SK-N-SH (cell line): Measurements from ENCODE around the gene SLC25A51. TPM values are rescaled to one million over a fixed set of nuclear protein-coding genes. Genes with fewer than 3 reads are reported as not detected.

Experiments
- CTCF ChIA-PET: fragments of 300-600, 350-600 bp; formaldehyde crosslinking; extraction: SDS; loops from one replicate; lab custom pipeline; 2021; lab: Yijun Ruan, JAX
- POLR2A ChIA-PET: fragments of 350-600 bp; sonication (Branson Sonifier 250); formaldehyde crosslinking; extraction: SDS; loops from one replicate; lab custom pipeline; 2020; ENCODE audit warnings: antibody characterized with exemption, inconsistent platforms; lab: Yijun Ruan, JAX
- DNase-seq: peaks from one replicate; pipeline ENCODE4 v3.0.0; 2012
- H2AFZ ChIP-seq: fragments of 200-600 bp; sonication (generic); 2 replicates; pipeline ENCODE4 v1.8.1; 2016; ENCODE audit warnings: antibody characterized with exemption, mild to moderate bottlenecking, low read depth
- H3F3A ChIP-seq: fragments of 200-600 bp; sonication (generic); replicated peaks from 2 replicates; pipeline ENCODE3; 2016; ENCODE audit warnings: antibody characterized with exemption, mild to moderate bottlenecking; ENCODE audit not compliant: insufficient read depth
- H3K27ac ChIP-seq, 2 experiments: fragments of 200-500 bp in 1 of 2; fragments of 200-600 bp in 1 of 2; sonication (Bioruptor generic) in 1 of 2; sonication (generic), shearing (Covaris generic) in 1 of 2; 2 replicates each; pipeline versions ENCODE4 v1.5.1 to v1.6.1; 2014 to 2016; ENCODE audit warnings: low read depth in 2 of 2, inconsistent platforms in 1 of 2, low read length in 1 of 2, mild to moderate bottlenecking in 1 of 2, mixed read lengths in 1 of 2
- H3K27me3 ChIP-seq: fragments of 200-600 bp; sonication (generic), shearing (Covaris generic); 2 replicates; pipeline ENCODE4 v1.6.1; 2016; ENCODE audit warnings: mixed run types; ENCODE audit not compliant: insufficient read depth
- H3K36me3 ChIP-seq, 2 experiments: fragments of 200-500 bp in 1 of 2; fragments of 200-600 bp in 1 of 2; sonication (Bioruptor generic) in 1 of 2; sonication (generic) in 1 of 2; replicated peaks in 1 of 2; 2 replicates each; pipeline versions ENCODE3 to v1.5.1; 2014 to 2016; ENCODE audit warnings: low read length in 1 of 2, mild to moderate bottlenecking in 1 of 2; ENCODE audit not compliant: insufficient read depth in 2 of 2, control insufficient read depth in 1 of 2
- H3K4me1 ChIP-seq, 2 experiments: fragments of 200-500 bp in 1 of 2; fragments of 200-600 bp in 1 of 2; sonication (Bioruptor generic) in 1 of 2; sonication (generic), shearing (Covaris generic) in 1 of 2; 2 replicates each; pipeline versions ENCODE4 v1.5.1 to v1.6.1; 2014 to 2016; ENCODE audit warnings: low read depth in 1 of 2, low read length in 1 of 2, mixed run types in 1 of 2; ENCODE audit not compliant: insufficient read depth in 2 of 2, control insufficient read depth in 1 of 2
- H3K4me2 ChIP-seq: fragments of 200-600 bp; sonication (generic), shearing (Covaris generic); 2 replicates; pipeline ENCODE4 v1.6.1; 2017; ENCODE audit warnings: mixed run types
- H3K4me3 ChIP-seq, 2 experiments: fragments of 200-500 bp in 1 of 2; fragments of 200-600 bp in 1 of 2; sonication (Bioruptor generic) in 1 of 2; sonication (generic), shearing (Covaris generic) in 1 of 2; 2 replicates each; pipeline versions ENCODE4 v1.5.1 to v1.8.1; 2014 to 2016; ENCODE audit warnings: low read depth in 2 of 2, inconsistent platforms in 1 of 2, low read length in 1 of 2, mild to moderate bottlenecking in 1 of 2, mixed read lengths in 1 of 2, moderate library complexity in 1 of 2
- H3K79me2 ChIP-seq: fragments of 200-600 bp; sonication (generic); 2 replicates; pipeline ENCODE4 v1.8.1; 2017; ENCODE audit warnings: mild to moderate bottlenecking; ENCODE audit not compliant: insufficient read depth
- H3K9ac ChIP-seq: fragments of 200-600 bp; sonication (generic); 2 replicates; pipeline ENCODE4 v1.6.1; 2017; ENCODE audit warnings: mixed run types
- H3K9me2 ChIP-seq: fragments of 200-600 bp; sonication (generic); 2 replicates; pipeline ENCODE4 v1.6.1; 2017; ENCODE audit warnings: mixed run types
- H3K9me3 ChIP-seq: fragments of 200-600 bp; sonication (generic); 2 replicates; pipeline ENCODE4 v1.6.1; 2017; ENCODE audit warnings: mixed run types, mild to moderate bottlenecking, moderate library complexity
- H4K20me1 ChIP-seq: fragments of 200-600 bp; sonication (generic); 2 replicates; pipeline ENCODE4 v1.6.1; 2017; ENCODE audit warnings: mild to moderate bottlenecking, mixed run types; ENCODE audit not compliant: insufficient read depth
- CTCF ChIP-seq: fragments of 200-600 bp; sonication (generic); IDR thresholded peaks from 2 replicates; pipeline ENCODE4 v1.6.1; 2017; ENCODE audit warnings: antibody characterized with exemption, mild to moderate bottlenecking, moderate library complexity
- EZH2phosphoT487 ChIP-seq: fragments of 200-600 bp; sonication (generic); IDR thresholded peaks from 2 replicates; pipeline ENCODE4 v1.6.1; 2017; ENCODE audit warnings: low read depth, mixed run types, mild to moderate bottlenecking, antibody characterized with exemption, moderate library complexity, borderline replicate concordance
- FOSL2 ChIP-seq: IDR thresholded peaks from 2 replicates; pipeline ENCODE4 v1.4.0; 2012; ENCODE audit warnings: low read depth, mild to moderate bottlenecking, moderate library complexity, borderline replicate concordance
- FOXJ3 ChIP-seq: sonication (generic); formaldehyde crosslinking; IDR thresholded peaks from 2 replicates; pipeline ENCODE4 v1.5.1; 2020; ENCODE audit warnings: mild to moderate bottlenecking, missing genetic modification reagents
- FOXM1 ChIP-seq: IDR thresholded peaks from 2 replicates; pipeline ENCODE4 v1.4.0; 2012; ENCODE audit warnings: low read depth, mild to moderate bottlenecking
- IRF3 ChIP-seq: fragments of 150-350 bp; IDR thresholded peaks from 2 replicates; pipeline ENCODE4 v1.6.1; 2016; ENCODE audit warnings: mild to moderate bottlenecking, low read depth, low read length
- MAX ChIP-seq: IDR thresholded peaks from 2 replicates; pipeline ENCODE4 v1.4.0; 2012; ENCODE audit warnings: low read depth
- MEF2A ChIP-seq: IDR thresholded peaks from 2 replicates; pipeline ENCODE4 v1.4.0; 2012; ENCODE audit warnings: low read depth, borderline replicate concordance
- NFIC ChIP-seq: IDR thresholded peaks from 2 replicates; pipeline ENCODE4 v1.4.0; 2012; ENCODE audit warnings: borderline replicate concordance
- RCOR1 ChIP-seq: fragments of 150-350 bp; IDR thresholded peaks from 2 replicates; pipeline ENCODE4 v1.6.1; 2017; ENCODE audit warnings: antibody characterized with exemption, low read length
- REST ChIP-seq: IDR thresholded peaks from 2 replicates; pipeline ENCODE4 v1.6.1; 2012; ENCODE audit warnings: mild to moderate bottlenecking, low read depth, low read length, moderate library complexity
- SIN3A ChIP-seq: IDR thresholded peaks from 2 replicates; pipeline ENCODE4 v1.6.1; 2012; ENCODE audit warnings: low read depth, mild to moderate bottlenecking, low read length, moderate library complexity, borderline replicate concordance
- TCF12 ChIP-seq: IDR thresholded peaks from 2 replicates; pipeline ENCODE4 v1.4.0; 2012
- TEAD4 ChIP-seq: IDR thresholded peaks from 2 replicates; pipeline ENCODE4 v1.4.0; 2012; ENCODE audit warnings: mild to moderate bottlenecking, borderline replicate concordance; ENCODE audit not compliant: insufficient read depth
- USF1 ChIP-seq: IDR thresholded peaks from 2 replicates; pipeline ENCODE4 v1.4.0; 2012; ENCODE audit warnings: low read depth, borderline replicate concordance
- USF2 ChIP-seq: fragments of 150-350 bp; IDR thresholded peaks from 2 replicates; pipeline ENCODE4 v1.6.1; 2017; ENCODE audit warnings: antibody characterized with exemption, low read length, low read depth, borderline replicate concordance
- YY1 ChIP-seq: IDR thresholded peaks from 2 replicates; pipeline ENCODE4 v1.4.0; 2012; ENCODE audit warnings: low read depth, mild to moderate bottlenecking
- WGBS: methylation state at CpG from one replicate; pipeline ENCODE4 v1.1.6; 2017; ENCODE audit warnings: low lambda C conversion rate; 5-methylcytosine and 5-hydroxymethylcytosine counted together
- polyA plus RNA-seq, 3 experiments: library from polyadenylated mRNA; depleted of rRNA; stranded (reverse); fragments of >200 nt; gene quantifications; 2 replicates each; pipeline ENCODE4 v1.2.3, GENCODE V29; 2012

Gene SLC25A51
- polyA plus RNA-seq, 1 of the 3 experiments (the other 2 are of a cell fraction): 13.3 TPM

GRCh38 chr9:37947471-37947870, 43.5 kb upstream of the SLC25A51 start:
- POLR2A ChIA-PET: no interaction called here
- no peaks in the 10 kb centered on the region for H3K9me3 ChIP-seq
- no peak overlapping the region for H2AFZ ChIP-seq
- no peak overlapping the region for H3K4me2 ChIP-seq
- peaks cover 39% of the 10 kb centered on the region for H3F3A ChIP-seq
- peaks cover 9 to 36% of the 10 kb centered on the region in 2 experiments for H3K36me3 ChIP-seq
- peaks cover 49 to 52% of the 10 kb centered on the region in 2 experiments; a peak in 3 of 4 replicates for H3K4me1 ChIP-seq
- peaks cover 65% of the 10 kb centered on the region; the same call in 1 of the 2 replicates for H3K79me2 ChIP-seq
- CTCF ChIA-PET: interaction anchor here (1.3 to 1.7 kb wide), 2 partner anchors 9 to 212 kb away, joined by 3 to 6 read pairs; no protein-coding TSS in a partner anchor
- H3K4me3 ChIP-seq: no peak overlapping the region
- no peaks in the 10 kb centered on the region for H4K20me1 ChIP-seq
- TF ChIP-seq FOXJ3 (no peak), REST (no peak), RCOR1 (no peak), CTCF (no peak), USF1 (no peak), IRF3 (no peak)
- TF ChIP-seq, all 33 proteins: peak for 0
- Histone ChIP-seq H3K9me2 (no peaks in the 10 kb centered on the region), H3K27me3 (no peaks in the 10 kb centered on the region), H3K27ac (peak overlapping the region in 1 of 2 experiments; percentile 2; a peak in 1 of 4 replicates), H3K9ac (no peak overlapping the region)
- WGBS: 100% methylated on average over 5 of the region's 7 CpGs
- no peak for DNase-seq

- H3F3A ChIP-seq: peaks cover 39% of the 10 kb centered on the region
- no peak overlapping the region for H3K9ac ChIP-seq
- peaks cover 48 to 57% of the 10 kb centered on the region in 2 experiments; a peak in 3 of 4 replicates for H3K4me1 ChIP-seq
- ChIA-PET POLR2A (no interaction called here), CTCF (interaction anchor here (1.7 kb wide), 1 partner anchor 9 kb away, joined by 6 read pairs; no protein-coding TSS in a partner anchor)
- no peak for DNase-seq
- WGBS: 94% methylated on average over 7 of the region's 7 CpGs
- no peak overlapping the region for H3K27ac ChIP-seq
- H3K79me2 ChIP-seq: peaks cover 65% of the 10 kb centered on the region; the same call in 1 of the 2 replicates
- H3K9me3 ChIP-seq: no peaks in the 10 kb centered on the region
- H3K36me3 ChIP-seq: peaks cover 9 to 36% of the 10 kb centered on the region in 2 experiments
- H3K4me2 ChIP-seq: no peak overlapping the region
- H3K4me3 ChIP-seq: no peak overlapping the region
- H2AFZ ChIP-seq: no peak overlapping the region
- H4K20me1 ChIP-seq: no peaks in the 10 kb centered on the region
- H3K27me3 ChIP-seq: no peaks in the 10 kb centered on the region
- no peaks in the 10 kb centered on the region for H3K9me2 ChIP-seq
- TF ChIP-seq RCOR1: no peak
- no peak for TF ChIP-seq EZH2phosphoT487
- no peak for TF ChIP-seq MAX
- no peak for TF ChIP-seq YY1
- TF ChIP-seq NFIC: no peak
- no peak for TF ChIP-seq TCF12
- TF ChIP-seq USF1: no peak
- no peak for TF ChIP-seq TEAD4
- TF ChIP-seq MEF2A: no peak
- no peak for TF ChIP-seq FOSL2
- TF ChIP-seq FOXM1: no peak
- TF ChIP-seq SIN3A: no peak
- no peak for TF ChIP-seq USF2
These were observed 43.0 kb upstream of the SLC25A51 start for GRCh38 chr9:37946971-37947370.
